K562 (cell line): ENCODE measurements around the gene OR2V2. TPM values are rescaled to one million over a fixed set of nuclear protein-coding genes. Genes with fewer than 3 reads are reported as not detected.
A peak's percentile ranks its signal among the peaks of the same experiment; 100 is the strongest.

Source experiments
- CBFB ChIP-seq: sonication (generic); formaldehyde crosslinking; IDR thresholded peaks from 2 replicates; pipeline ENCODE4 v1.4.0; 2020; ENCODE audit warnings: mild to moderate bottlenecking, missing genetic modification reagents
- COPS2 ChIP-seq: fragments of 450-650 bp; conservative IDR thresholded peaks from 2 replicates; pipeline ENCODE4 v1.6.1; 2016; ENCODE audit warnings: mild to moderate bottlenecking, moderate library complexity
- HCFC1 ChIP-seq: IDR thresholded peaks from 2 replicates; pipeline ENCODE4 v1.6.1; 2012; ENCODE audit warnings: low read depth, low read length, improper control_type of control experiment
- HIVEP1 ChIP-seq: fragments of 250-450 bp; sonication (Bioruptor Pico); IDR thresholded peaks from 2 replicates; pipeline ENCODE4 v1.4.0; 2020; ENCODE audit warnings: mild to moderate bottlenecking
- IFI16 ChIP-seq: fragments of 250-450 bp; sonication (Bioruptor Pico); IDR thresholded peaks from 2 replicates; pipeline ENCODE4 v2.1.2; 2022; ENCODE audit warnings: mild to moderate bottlenecking, inconsistent platforms
- MAFK ChIP-seq: IDR thresholded peaks from 2 replicates; pipeline ENCODE4 v1.6.1; 2011; ENCODE audit warnings: low read length, improper control_type of control experiment
- MTA3 ChIP-seq: fragments of 450-650 bp; formaldehyde crosslinking; IDR thresholded peaks from 2 replicates; pipeline ENCODE4 v1.6.1; 2017; ENCODE audit warnings: mild to moderate bottlenecking, borderline replicate concordance
- NEUROD1 ChIP-seq: fragments of 150-350 bp; IDR thresholded peaks from 2 replicates; pipeline ENCODE4 v1.6.1; 2014; ENCODE audit warnings: borderline replicate concordance, low read length, low read depth; ENCODE audit not compliant: partially characterized antibody
- RB1 ChIP-seq: fragments of 450-650 bp; IDR thresholded peaks from 2 replicates; pipeline ENCODE4 v1.6.1; 2017; ENCODE audit warnings: low read depth, mild to moderate bottlenecking
- SIN3A ChIP-seq, 2 experiments: fragments of 150-350 bp in 1 of 2; IDR thresholded peaks; 2 replicates each; pipeline ENCODE4 v1.6.1; 2011 to 2016; ENCODE audit warnings: borderline replicate concordance in 2 of 2, low read depth in 2 of 2, low read length in 2 of 2, mild to moderate bottlenecking in 2 of 2, moderate library complexity in 2 of 2; ENCODE audit not compliant: control insufficient read depth in 1 of 2
- SMARCA4 ChIP-seq: fragments of 450-650 bp; IDR thresholded peaks from 2 replicates; pipeline ENCODE4 v1.6.1; 2016
- STAT5A ChIP-seq: IDR thresholded peaks from 2 replicates; pipeline ENCODE4 v1.6.1; 2012; ENCODE audit warnings: low read length, inconsistent platforms, borderline replicate concordance
- TCF3 ChIP-seq: sonication (generic); formaldehyde crosslinking; IDR thresholded peaks from 2 replicates; pipeline ENCODE4 v1.4.0; 2020; ENCODE audit warnings: mild to moderate bottlenecking, missing genetic modification reagents
- TGIF2 ChIP-seq: sonication (generic); formaldehyde crosslinking; IDR thresholded peaks from 2 replicates; pipeline ENCODE4 v1.8.1; 2022; ENCODE audit warnings: mild to moderate bottlenecking, missing genetic modification reagents, moderate library complexity
- ZBTB7A ChIP-seq: IDR thresholded peaks from 2 replicates; pipeline ENCODE4 v1.6.1; 2011; ENCODE audit warnings: low read depth, mild to moderate bottlenecking, low read length, moderate library complexity, borderline replicate concordance; ENCODE audit not compliant: control insufficient read depth
- ZNF764 ChIP-seq: fragments of 250-450 bp; sonication (Bioruptor Pico); IDR thresholded peaks from 2 replicates; pipeline ENCODE4 v1.4.0; 2020; ENCODE audit warnings: low read depth, mild to moderate bottlenecking, moderate library complexity
- polyA plus RNA-seq, 8 experiments: library from polyadenylated mRNA; depleted of rRNA in 4 of 8; stranded (reverse) in 5 of 8; unstranded in 3 of 8; fragments of >200 nt; fragmentation: Nextera tagmentation in 2 of 8; fragmentation: Illumina TruSeq in 1 of 8; extraction: Ambion mirVana in 2 of 8; extraction: Trizol in 1 of 8; gene quantifications; 2 replicates each; pipeline versions ENCODE4 v1.2.1 to v1.2.3, GENCODE V29; 2011 to 2014; ENCODE audit warnings: inconsistent platforms in 1 of 8, missing spikeins in 1 of 8
- total RNA-seq, 7 experiments: library from RNA; depleted of rRNA in 6 of 7; stranded (reverse); fragments of >200 nt in 6 of 7; fragmentation: Illumina TruSeq in 2 of 7; extraction: Trizol in 2 of 7; gene quantifications; 2 replicates each; pipeline versions ENCODE4 v1.2.1 to v1.2.3, GENCODE V29; 2011 to 2021; ENCODE audit warnings: low replicate concordance in 1 of 7
- TF ChIP-seq, protein P1 (sequence below): fragments of 450-650 bp; IDR thresholded peaks from 2 replicates; pipeline ENCODE4 v1.6.1; 2017; ENCODE audit warnings: antibody characterized with exemption, mild to moderate bottlenecking
- TF ChIP-seq, protein P2 (sequence below), 2 experiments: fragments of 200-800 bp in 1 of 2; sonication (Bioruptor generic) in 1 of 2; sonication (generic) in 1 of 2; formaldehyde crosslinking in 1 of 2; IDR thresholded peaks in 1 of 2; conservative IDR thresholded peaks in 1 of 2; 2 replicates each; pipeline versions ENCODE4 v1.5.0 to v1.6.1; 2016 to 2020; ENCODE audit warnings: missing compliant biosample characterization in 1 of 2, missing genetic modification characterization in 1 of 2, missing genetic modification reagents in 1 of 2
- TF ChIP-seq, protein P3 (sequence below): IDR thresholded peaks from 2 replicates; pipeline ENCODE4 v1.6.1; 2016; ENCODE audit warnings: missing genetic modification characterization, missing compliant biosample characterization

OR2V2 gene
- total and polyA plus RNA-seq, 9 of the 15 experiments (the other 6 are each of a cell fraction or from before 2014, with no cell fraction given) = 0.01 TPM; not detected in 8

DNA sequence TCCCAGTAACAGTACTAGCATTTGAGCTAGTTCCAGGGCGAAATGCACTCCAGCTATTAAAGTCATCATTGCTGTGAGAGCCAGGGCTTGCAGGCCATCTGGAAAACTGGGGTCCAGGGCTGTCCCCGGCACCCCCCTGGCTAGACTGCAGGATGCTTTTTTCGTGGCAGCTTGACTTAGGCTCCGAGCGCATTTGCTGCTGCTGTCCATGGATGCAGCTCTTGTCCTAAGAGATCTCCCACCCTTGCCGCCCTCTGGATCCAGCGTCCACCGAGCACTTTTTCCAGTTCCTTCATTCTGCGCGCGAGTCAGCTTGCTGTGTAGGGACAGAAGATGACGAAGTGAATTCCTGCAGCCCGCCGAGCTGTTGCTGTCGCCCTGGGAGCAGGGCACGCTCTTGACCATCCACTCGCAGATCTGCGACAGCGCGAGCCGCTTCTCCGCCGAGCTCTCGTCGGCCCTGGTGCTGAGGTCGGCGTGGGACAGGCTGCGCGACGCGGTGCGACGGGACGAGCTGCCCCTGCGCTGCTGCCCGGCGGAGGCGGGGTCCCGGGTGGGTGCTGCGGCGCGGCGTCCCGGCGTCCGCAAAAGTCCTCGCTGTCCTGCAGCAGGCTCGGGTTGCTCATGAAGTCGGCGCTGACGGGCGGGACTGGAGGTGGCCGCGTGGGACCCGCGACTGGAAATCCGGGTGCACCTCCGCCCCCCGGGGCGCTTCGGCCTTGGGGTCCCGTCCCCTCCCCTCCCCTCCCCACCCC is 47.1 kb upstream of the OR2V2 start (continued):
- TF ChIP-seq, protein P1, sequence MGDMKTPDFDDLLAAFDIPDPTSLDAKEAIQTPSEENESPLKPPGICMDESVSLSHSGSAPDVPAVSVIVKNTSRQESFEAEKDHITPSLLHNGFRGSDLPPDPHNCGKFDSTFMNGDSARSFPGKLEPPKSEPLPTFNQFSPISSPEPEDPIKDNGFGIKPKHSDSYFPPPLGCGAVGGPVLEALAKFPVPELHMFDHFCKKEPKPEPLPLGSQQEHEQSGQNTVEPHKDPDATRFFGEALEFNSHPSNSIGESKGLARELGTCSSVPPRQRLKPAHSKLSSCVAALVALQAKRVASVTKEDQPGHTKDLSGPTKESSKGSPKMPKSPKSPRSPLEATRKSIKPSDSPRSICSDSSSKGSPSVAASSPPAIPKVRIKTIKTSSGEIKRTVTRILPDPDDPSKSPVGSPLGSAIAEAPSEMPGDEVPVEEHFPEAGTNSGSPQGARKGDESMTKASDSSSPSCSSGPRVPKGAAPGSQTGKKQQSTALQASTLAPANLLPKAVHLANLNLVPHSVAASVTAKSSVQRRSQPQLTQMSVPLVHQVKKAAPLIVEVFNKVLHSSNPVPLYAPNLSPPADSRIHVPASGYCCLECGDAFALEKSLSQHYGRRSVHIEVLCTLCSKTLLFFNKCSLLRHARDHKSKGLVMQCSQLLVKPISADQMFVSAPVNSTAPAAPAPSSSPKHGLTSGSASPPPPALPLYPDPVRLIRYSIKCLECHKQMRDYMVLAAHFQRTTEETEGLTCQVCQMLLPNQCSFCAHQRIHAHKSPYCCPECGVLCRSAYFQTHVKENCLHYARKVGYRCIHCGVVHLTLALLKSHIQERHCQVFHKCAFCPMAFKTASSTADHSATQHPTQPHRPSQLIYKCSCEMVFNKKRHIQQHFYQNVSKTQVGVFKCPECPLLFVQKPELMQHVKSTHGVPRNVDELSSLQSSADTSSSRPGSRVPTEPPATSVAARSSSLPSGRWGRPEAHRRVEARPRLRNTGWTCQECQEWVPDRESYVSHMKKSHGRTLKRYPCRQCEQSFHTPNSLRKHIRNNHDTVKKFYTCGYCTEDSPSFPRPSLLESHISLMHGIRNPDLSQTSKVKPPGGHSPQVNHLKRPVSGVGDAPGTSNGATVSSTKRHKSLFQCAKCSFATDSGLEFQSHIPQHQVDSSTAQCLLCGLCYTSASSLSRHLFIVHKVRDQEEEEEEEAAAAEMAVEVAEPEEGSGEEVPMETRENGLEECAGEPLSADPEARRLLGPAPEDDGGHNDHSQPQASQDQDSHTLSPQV = no peak
- peak; percentile 57; the same call in 1 of the 2 replicates for TF ChIP-seq MTA3
- no peak for TF ChIP-seq ZNF764 (CRISPR knock-in tag)
- TF ChIP-seq, protein P2, sequence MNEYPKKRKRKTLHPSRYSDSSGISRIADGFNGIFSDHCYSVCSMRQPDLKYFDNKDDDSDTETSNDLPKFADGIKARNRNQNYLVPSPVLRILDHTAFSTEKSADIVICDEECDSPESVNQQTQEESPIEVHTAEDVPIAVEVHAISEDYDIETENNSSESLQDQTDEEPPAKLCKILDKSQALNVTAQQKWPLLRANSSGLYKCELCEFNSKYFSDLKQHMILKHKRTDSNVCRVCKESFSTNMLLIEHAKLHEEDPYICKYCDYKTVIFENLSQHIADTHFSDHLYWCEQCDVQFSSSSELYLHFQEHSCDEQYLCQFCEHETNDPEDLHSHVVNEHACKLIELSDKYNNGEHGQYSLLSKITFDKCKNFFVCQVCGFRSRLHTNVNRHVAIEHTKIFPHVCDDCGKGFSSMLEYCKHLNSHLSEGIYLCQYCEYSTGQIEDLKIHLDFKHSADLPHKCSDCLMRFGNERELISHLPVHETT (CRISPR knock-in tag; conservative IDR thresholded peaks at IDR 0.05 in 1 of 2, IDR thresholded peaks at IDR 0.05 in 1 of 2) = no peak
- no peak for TF ChIP-seq HCFC1
- TF ChIP-seq NEUROD1 = no peak
- TF ChIP-seq MAFK = no peak
- TF ChIP-seq RB1 = peak; percentile 59; the same call in 1 of the 2 replicates
- TF ChIP-seq HIVEP1 (CRISPR knock-in tag) = no peak
- TF ChIP-seq, protein P3, sequence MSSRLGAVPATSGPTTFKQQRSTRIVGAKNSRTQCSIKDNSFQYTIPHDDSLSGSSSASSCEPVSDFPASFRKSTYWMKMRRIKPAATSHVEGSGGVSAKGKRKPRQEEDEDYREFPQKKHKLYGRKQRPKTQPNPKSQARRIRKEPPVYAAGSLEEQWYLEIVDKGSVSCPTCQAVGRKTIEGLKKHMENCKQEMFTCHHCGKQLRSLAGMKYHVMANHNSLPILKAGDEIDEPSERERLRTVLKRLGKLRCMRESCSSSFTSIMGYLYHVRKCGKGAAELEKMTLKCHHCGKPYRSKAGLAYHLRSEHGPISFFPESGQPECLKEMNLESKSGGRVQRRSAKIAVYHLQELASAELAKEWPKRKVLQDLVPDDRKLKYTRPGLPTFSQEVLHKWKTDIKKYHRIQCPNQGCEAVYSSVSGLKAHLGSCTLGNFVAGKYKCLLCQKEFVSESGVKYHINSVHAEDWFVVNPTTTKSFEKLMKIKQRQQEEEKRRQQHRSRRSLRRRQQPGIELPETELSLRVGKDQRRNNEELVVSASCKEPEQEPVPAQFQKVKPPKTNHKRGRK (tag) = no peak
- TF ChIP-seq ZBTB7A = peak; percentile 68
- TF ChIP-seq COPS2 = no peak
- no peak for TF ChIP-seq TGIF2 (CRISPR knock-in tag)
- no peak for TF ChIP-seq IFI16
- no peak for TF ChIP-seq SIN3A (IDR thresholded peaks at IDR 0.05; ENCODE audit: borderline replicate concordance in 2 of 2, control insufficient read depth in 1 of 2, low read depth in 2 of 2, low read length in 2 of 2)
- TF ChIP-seq SMARCA4 = no peak
- no peak for TF ChIP-seq STAT5A
- no peak for TF ChIP-seq TCF3 (CRISPR knock-in tag)
- no peak for TF ChIP-seq CBFB (CRISPR knock-in tag)
